AG04449 (cell line): ENCODE data around the gene PTPRO.

Experiments
- CTCF ChIA-PET: fragments of 350-600 bp; formaldehyde crosslinking; extraction: SDS; loops from one replicate; lab custom pipeline; 2021; ENCODE audit warnings: antibody characterized with exemption; lab: Yijun Ruan, JAX
- POLR2A ChIA-PET: fragments of 400-600, 350-600 bp; formaldehyde crosslinking; extraction: SDS; loops from one replicate; lab custom pipeline; 2020; ENCODE audit warnings: antibody characterized with exemption, inconsistent platforms; lab: Yijun Ruan, JAX
- DNase-seq: peaks from one replicate; pipeline ENCODE4 v3.0.0-alpha.2; 2010; ENCODE audit warnings: low read depth, low spot score
- H3K4me3 ChIP-seq: 2 replicates; pipeline ENCODE4 v1.5.1; 2011; ENCODE audit warnings: low read depth, mild to moderate bottlenecking, control low read depth, low read length
- TF ChIP-seq, protein P1 (sequence below): IDR thresholded peaks from one replicate; pipeline ENCODE4 v1.5.1; 2011; ENCODE audit warnings: mild to moderate bottlenecking, moderate library complexity, low read length, control low read depth, inconsistent platforms; ENCODE audit not compliant: insufficient read depth; ENCODE audit errors: missing control alignments

Gene PTPRO

DNA sequence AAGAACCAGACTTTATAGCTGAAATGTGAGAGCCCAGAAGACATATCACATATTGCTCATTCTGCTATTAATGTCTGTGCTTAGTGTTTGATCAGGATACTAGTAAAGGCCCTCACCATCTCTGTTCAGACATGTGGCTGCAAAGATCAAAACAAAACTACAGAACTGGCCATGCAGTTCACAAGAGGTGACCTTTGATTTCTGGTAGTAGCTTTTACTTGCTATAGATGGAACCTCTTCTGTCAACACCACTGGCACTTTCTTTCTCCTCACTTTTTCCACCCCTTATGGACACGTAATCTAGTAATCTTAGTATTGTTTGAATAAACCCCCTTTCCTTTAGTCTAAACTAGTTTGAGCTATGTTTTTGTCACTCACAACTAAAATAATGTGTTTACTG, 252.0 kb downstream of the PTPRO start:
- CTCF ChIA-PET = interaction anchor here (1.4 to 2.9 kb wide), 4 partner anchors 12 to 42 kb away, joined by 9 to 47 read pairs (median 14); no protein-coding TSS in a partner anchor
- POLR2A ChIA-PET = no interaction called here
- no peak overlapping the region for H3K4me3 ChIP-seq
- TF ChIP-seq, protein P1, sequence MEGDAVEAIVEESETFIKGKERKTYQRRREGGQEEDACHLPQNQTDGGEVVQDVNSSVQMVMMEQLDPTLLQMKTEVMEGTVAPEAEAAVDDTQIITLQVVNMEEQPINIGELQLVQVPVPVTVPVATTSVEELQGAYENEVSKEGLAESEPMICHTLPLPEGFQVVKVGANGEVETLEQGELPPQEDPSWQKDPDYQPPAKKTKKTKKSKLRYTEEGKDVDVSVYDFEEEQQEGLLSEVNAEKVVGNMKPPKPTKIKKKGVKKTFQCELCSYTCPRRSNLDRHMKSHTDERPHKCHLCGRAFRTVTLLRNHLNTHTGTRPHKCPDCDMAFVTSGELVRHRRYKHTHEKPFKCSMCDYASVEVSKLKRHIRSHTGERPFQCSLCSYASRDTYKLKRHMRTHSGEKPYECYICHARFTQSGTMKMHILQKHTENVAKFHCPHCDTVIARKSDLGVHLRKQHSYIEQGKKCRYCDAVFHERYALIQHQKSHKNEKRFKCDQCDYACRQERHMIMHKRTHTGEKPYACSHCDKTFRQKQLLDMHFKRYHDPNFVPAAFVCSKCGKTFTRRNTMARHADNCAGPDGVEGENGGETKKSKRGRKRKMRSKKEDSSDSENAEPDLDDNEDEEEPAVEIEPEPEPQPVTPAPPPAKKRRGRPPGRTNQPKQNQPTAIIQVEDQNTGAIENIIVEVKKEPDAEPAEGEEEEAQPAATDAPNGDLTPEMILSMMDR = no peak
- DNase-seq = no peak

DNA sequence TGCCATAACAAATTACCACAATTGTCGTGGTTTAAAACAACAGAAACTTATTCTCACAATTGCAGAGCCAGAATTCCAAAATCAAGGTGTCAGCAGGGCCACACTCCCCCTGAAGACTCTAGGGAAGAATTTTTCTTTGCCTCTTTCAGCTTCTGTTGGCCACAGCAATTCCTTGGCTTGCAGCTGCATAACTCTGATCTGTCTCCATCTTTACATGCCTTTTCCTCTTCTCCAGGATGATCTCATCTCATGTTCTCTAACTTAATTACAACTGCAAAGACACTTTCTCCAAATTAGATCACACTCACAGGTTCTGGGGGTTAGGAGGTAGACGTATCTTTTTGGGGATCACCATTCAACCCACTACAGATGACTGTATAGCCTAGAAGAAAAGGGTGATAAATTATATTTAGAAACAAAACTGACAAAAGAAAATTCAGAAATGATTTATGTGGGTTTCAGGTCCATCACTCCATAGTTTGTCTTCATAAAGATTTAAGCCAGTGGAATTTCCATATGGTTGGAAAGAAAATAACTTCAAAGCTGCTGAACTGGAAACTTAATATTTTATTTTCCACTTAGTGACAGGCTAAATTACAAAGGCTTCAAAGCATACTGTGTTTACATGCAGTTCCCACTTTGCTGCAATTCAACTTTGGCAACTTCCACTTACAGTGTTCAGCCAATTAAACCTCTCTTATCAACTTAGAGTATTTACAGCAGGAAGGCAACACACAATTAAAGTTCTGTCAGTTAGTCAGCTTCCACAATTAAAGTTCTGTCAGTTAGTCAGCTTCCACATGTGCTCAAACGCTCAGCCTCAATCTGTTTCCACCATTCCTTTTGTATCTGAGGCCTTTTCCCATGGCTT, 253.6 kb downstream of the PTPRO start:
- CTCF ChIA-PET = interaction anchor here (0.8 to 2.9 kb wide), 3 partner anchors 10 to 43 kb away, joined by 3 to 47 read pairs (median 9); no protein-coding TSS in a partner anchor
- TF ChIP-seq, protein P1 = no peak
- POLR2A ChIA-PET = no interaction called here
- DNase-seq = no peak
- H3K4me3 ChIP-seq = no peak overlapping the region

DNA sequence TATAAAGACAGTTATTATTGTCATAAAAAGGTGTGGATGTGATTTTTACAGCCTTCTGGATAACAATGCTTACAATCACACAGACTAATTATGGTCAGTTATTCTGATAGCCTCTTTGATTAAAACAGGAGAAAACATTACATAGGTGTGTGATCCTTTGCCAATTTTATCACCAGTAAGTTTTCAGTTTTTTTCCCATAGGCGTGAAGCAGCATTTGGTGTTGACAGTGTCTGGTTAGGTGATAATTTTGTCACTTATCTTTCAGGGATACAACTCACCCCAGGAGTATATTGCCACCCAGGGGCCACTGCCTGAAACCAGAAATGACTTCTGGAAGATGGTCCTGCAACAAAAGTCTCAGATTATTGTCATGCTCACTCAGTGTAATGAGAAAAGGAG, 258.1 kb downstream of the PTPRO start:
- no peak for DNase-seq
- ChIA-PET CTCF (interaction anchor here (0.9 to 11.6 kb wide), 4 partner anchors 10 to 277 kb away, joined by 3 to 542 read pairs (median 56); no protein-coding TSS in a partner anchor), POLR2A (interaction anchor here (0.7 kb wide), 1 partner anchor 330 kb away, joined by 4 read pairs; no protein-coding TSS in a partner anchor)
- TF ChIP-seq, protein P1 = no peak
- H3K4me3 ChIP-seq = no peak overlapping the region

DNA sequence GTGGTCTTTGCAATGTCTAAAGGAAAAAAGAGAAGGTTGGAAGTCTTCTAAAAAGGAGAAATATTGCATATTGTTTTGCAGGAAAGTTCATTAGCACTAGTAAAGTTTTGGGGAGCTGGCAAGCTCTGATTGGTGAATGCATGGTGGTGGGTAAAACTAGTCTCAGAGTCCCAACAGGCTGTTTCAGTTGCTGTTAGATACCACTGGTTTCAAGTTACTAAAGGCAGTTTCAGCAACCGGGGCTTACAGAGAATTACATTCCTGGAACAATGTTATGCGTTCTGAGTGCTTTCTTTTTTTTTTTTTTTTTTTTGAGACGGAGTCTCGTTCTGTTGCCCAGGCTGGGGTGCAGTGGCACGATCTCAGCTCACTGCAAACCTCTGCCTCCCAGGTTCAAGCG, 258.7 kb downstream of the PTPRO start:
- CTCF ChIA-PET = interaction anchor here (0.9 to 11.6 kb wide), 4 partner anchors 9 to 276 kb away, joined by 3 to 542 read pairs (median 56); no protein-coding TSS in a partner anchor
- TF ChIP-seq, protein P1 = no peak
- POLR2A ChIA-PET = interaction anchor here (0.7 kb wide), 1 partner anchor 329 kb away, joined by 4 read pairs; no protein-coding TSS in a partner anchor

DNA sequence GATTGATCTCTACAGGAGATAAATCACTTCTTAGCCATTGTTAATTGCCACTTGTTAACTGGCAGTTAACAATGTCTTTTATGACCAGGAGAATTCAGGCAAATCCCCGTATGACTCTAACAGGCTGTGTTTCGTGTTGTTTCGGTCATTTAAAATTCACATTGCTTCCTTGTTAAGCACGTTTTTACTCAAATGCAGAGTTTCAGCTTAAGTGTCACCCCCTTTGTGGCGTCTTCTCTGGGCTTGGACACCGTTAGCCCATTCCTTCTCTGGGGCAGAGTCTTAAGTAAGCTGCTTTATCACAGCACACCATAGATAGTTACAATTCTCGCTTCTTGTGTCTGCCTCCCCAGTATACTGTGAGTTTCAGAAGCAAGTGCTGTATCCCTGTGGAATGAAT, 261.5 kb downstream of the PTPRO start:
- no peak overlapping the region for H3K4me3 ChIP-seq
- DNase-seq = no peak
- POLR2A ChIA-PET = no interaction called here
- CTCF ChIA-PET = interaction anchor here (0.7 to 14.0 kb wide), 23 partner anchors 9 to 308 kb away, joined by 3 to 542 read pairs (median 9); no protein-coding TSS in a partner anchor
- TF ChIP-seq, protein P1 = no peak

More for the DNA sequence above, 258.7 kb downstream of the PTPRO start:
- no peak overlapping the region for H3K4me3 ChIP-seq
- no peak for DNase-seq
